ENCODE results near the gene CD59. TPM values are rescaled to one million over a fixed set of nuclear protein-coding genes. Genes with fewer than 3 reads are reported as not detected.
A peak's percentile ranks its signal among the peaks of the same experiment; 100 is the strongest.
"Not testable (repeated sequence)": the region's sequence is repeated elsewhere in the genome, so short reads cannot be mapped to it uniquely, and the experiment has no call there.

The CD59 gene
- total RNA-seq, 2 donors from 2014 or later: 654 to 1,001 TPM

GRCh38 chr11:33751878-33752277, 15.7 kb upstream of the CD59 start:
- no peak for DNase-seq (ENCODE audit: low spot score)
- intact Hi-C loops (cut with DNase I): no loop called here

GRCh38 chr11:33747979-33748378, 11.8 kb upstream of the CD59 start:
- no peak for DNase-seq (ENCODE audit: low spot score)
- intact Hi-C loops (cut with DNase I): loop anchor here (10.0 kb wide), 2 partner anchors 383 to 393 kb away; no protein-coding TSS in a partner anchor

- intact Hi-C loops (cut with DNase I): loop anchor here (10.0 kb wide), 2 partner anchors 378 to 388 kb away; no protein-coding TSS in a partner anchor
Observed at GRCh38 chr11:33743291-33743690, 7.1 kb upstream of the CD59 start.

GRCh38 chr11:33742249-33742851, 6.1 kb upstream of the CD59 start:
- no peak for DNase-seq (ENCODE audit: low spot score)
- intact Hi-C loops (cut with DNase I): loop anchor here (10.0 kb wide), 2 partner anchors 378 to 388 kb away; no protein-coding TSS in a partner anchor

More at GRCh38 chr11:33743291-33743690, 7.1 kb upstream of the CD59 start:
- DNase-seq (ENCODE audit: low spot score): no peak

GRCh38 chr11:33741806-33742205, 5.6 kb upstream of the CD59 start:
- no peak for DNase-seq (ENCODE audit: low spot score)
- intact Hi-C loops (cut with DNase I): loop anchor here (10.0 kb wide), 2 partner anchors 377 to 387 kb away; no protein-coding TSS in a partner anchor

GRCh38 chr11:33737362-33737821, 1.2 kb upstream of the CD59 start:
- DNase-seq (ENCODE audit: low spot score): no peak
- intact Hi-C loops (cut with DNase I): loop anchor here in 1 of 2 donors (5.0 kb wide), 1 partner anchor 45 kb away; no protein-coding TSS in a partner anchor

GRCh38 chr11:33735271-33736147, 714 bp downstream of the CD59 start:
- peak; percentile 82 for DNase-seq (ENCODE audit: low spot score)
- intact Hi-C loops (cut with DNase I): loop anchor here in 1 of 2 donors (5.0 kb wide), 1 partner anchor 43 kb away; no protein-coding TSS in a partner anchor

GRCh38 chr11:33734441-33735270, 1.6 kb downstream of the CD59 start:
- intact Hi-C loops (cut with DNase I): loop anchor here in 1 of 2 donors (5.0 kb wide), 1 partner anchor 42 kb away; no protein-coding TSS in a partner anchor
- DNase-seq (ENCODE audit: low spot score): no peak

- no peak for DNase-seq (ENCODE audit: low spot score)
- intact Hi-C loops (cut with DNase I): no loop called here
Observed at GRCh38 chr11:33733980-33734379, 2.2 kb downstream of the CD59 start.

GRCh38 chr11:33731723-33732531, 4.3 kb downstream of the CD59 start:
- intact Hi-C loops (cut with DNase I): no loop called here
- DNase-seq (ENCODE audit: low spot score): no peak

GRCh38 chr11:33730716-33731115, 5.5 kb downstream of the CD59 start:
- intact Hi-C loops (cut with DNase I): no loop called here
- no peak for DNase-seq (ENCODE audit: low spot score)

GRCh38 chr11:33729072-33729664, 7.1 kb downstream of the CD59 start:
- intact Hi-C loops (cut with DNase I): not testable (repeated sequence)

GRCh38 chr11:33727539-33727938, 8.7 kb downstream of the CD59 start:
- intact Hi-C loops (cut with DNase I): not testable (repeated sequence)

More at GRCh38 chr11:33729072-33729664, 7.1 kb downstream of the CD59 start:
- DNase-seq (ENCODE audit: low spot score): not testable (repeated sequence)

GRCh38 chr11:33725496-33725895, 10.7 kb downstream of the CD59 start:
- no peak for DNase-seq (ENCODE audit: low spot score)
- intact Hi-C loops (cut with DNase I): no loop called here

More at GRCh38 chr11:33727539-33727938, 8.7 kb downstream of the CD59 start:
- not testable (repeated sequence) for DNase-seq (ENCODE audit: low spot score)

- no peak for DNase-seq (ENCODE audit: low spot score)
- intact Hi-C loops (cut with DNase I): no loop called here
Observed at GRCh38 chr11:33724644-33725035, 11.6 kb downstream of the CD59 start.

- DNase-seq (ENCODE audit: low spot score): no peak
- intact Hi-C loops (cut with DNase I): no loop called here
Observed at GRCh38 chr11:33723238-33723881, 12.9 kb downstream of the CD59 start.

GRCh38 chr11:33722590-33723234, 13.5 kb downstream of the CD59 start:
- DNase-seq (ENCODE audit: low spot score): peak; percentile 86
- intact Hi-C loops (cut with DNase I): no loop called here
